ES-I3 (cell line): ENCODE measurements around the gene COBL.

Experiments used
- H3K36me3 ChIP-seq: 2 replicates; pipeline ENCODE4 v1.6.1; 2013; ENCODE audit warnings: mild to moderate bottlenecking, low read length, control low read depth, moderate library complexity; ENCODE audit not compliant: insufficient read depth
- H3K4me1 ChIP-seq: 2 replicates; pipeline ENCODE4 v1.6.1; 2013; ENCODE audit warnings: mild to moderate bottlenecking, control low read depth, low read length; ENCODE audit not compliant: insufficient read depth
- H3K9ac ChIP-seq: 2 replicates; pipeline ENCODE4 v1.6.1; 2013; ENCODE audit warnings: low read depth, mild to moderate bottlenecking, low read length, moderate library complexity
- H3K9me3 ChIP-seq: 2 replicates; pipeline ENCODE4 v1.6.1; 2013; ENCODE audit warnings: mild to moderate bottlenecking, low read length, moderate library complexity; ENCODE audit not compliant: control insufficient read depth, insufficient read depth

The COBL gene

DNA sequence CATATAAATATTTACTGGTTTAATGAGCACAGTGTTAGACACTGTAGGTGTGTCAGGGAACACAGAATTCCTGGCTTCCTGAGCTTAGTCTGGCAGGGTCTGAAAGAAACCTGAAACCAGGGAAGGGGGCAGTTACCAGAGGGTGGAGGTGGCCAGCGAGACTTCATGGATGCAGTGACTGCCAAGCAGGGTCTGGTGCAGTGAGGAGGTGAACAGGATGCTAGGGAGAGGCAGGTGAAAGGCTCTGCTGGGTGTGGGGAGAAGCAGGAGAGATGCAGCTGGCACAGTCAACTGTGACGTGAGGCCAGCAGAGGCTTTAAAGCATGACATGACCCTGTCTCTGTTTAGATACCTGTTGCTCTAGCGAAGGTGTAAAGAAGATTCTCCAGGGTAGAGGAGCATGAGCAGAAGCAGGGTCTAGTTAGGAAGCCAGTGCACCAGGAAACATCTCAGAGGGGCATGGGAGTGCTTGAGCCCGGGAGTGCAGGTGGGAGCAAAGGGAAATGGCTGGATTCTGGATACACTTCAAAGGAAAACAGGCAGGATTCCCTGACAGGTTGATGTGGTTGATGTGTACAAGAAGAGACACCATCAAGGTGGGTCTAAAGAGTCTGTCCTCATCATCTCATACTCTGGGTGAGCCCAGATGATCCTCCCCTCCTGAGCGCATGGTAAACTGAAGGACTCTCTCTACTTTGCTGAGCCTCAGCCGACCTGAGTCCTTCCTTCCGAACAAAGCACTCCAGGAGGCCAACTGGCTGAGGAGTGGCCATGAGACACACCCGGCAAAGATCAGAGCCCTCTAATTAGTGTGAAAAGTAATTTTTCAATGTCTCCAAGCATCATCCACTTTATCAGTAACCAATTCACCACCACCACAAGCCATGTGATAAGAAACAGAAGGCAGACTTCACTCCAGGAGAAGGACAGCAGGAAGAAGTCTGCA is 186.8 kb downstream of the COBL start:
- Histone ChIP-seq H3K36me3 (peaks cover 3% of the 10 kb centered on the region), H3K9me3 (no peaks in the 10 kb centered on the region), H3K9ac (no peak overlapping the region), H3K4me1 (no peaks in the 10 kb centered on the region)

DNA sequence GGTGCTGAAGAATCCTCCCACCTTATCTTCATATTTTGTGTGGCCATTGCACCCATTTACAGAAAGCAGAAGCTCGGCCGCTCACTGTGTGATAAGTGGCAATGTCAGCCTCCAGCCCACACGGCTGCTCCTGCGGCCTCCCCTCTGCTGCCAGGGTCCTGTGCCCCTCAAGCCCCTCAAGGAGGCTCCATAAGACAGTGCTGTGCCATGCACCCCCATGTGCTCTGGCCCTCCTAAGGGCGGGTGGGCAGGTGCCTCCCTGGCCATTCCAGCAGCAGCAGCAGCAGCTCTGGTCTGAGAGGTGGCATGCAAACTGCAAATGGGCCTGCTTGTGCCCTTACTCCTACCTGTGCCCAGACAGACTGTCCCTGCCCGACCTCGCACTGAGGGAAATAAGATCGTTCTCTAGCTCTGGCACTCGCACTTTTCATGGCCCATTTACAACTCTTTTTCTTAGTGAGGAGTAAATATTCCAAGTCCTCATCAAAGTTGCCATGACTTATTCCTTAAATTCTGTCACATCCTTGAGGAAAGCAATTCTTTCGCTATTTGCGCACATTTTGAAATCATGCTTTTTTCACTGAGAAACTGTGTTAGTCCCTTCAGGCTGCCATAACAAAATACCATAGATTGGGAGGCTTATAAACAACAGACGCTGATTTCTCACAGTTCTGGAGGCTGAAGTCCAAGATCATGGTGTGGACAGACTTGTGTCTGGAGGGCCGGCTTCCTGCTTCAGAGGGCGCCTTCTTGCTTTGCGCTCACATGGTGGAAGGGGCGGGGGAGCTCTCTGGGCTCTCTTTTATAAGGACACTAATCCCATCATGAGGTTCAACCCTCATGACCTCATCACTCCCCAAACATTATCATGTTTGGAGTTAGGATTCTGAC is 187.8 kb downstream of the COBL start:
- H3K4me1 ChIP-seq: no peaks in the 10 kb centered on the region

DNA sequence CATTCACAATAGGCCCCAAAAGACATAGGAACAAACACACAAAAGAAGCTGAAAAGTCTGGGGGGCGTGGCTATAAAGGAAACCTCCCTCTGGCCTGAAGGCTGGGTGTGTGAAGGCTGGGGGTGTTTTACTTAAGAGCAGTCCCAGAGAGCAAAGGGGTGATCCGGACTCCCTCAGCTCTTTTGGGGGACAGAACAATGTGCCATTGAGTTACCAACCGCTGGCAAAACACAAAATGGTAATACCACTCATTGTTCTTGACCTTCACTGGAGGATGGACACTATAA is 189.0 kb downstream of the COBL start:
- H3K9me3 ChIP-seq: no peaks in the 10 kb centered on the region
- no peaks in the 10 kb centered on the region for H3K4me1 ChIP-seq
- H3K36me3 ChIP-seq: no peaks in the 10 kb centered on the region; the same call in none of the 2 replicates
- H3K9ac ChIP-seq: no peak overlapping the region

More for the DNA sequence above, 187.8 kb downstream of the COBL start:
- H3K36me3 ChIP-seq: peaks cover 3% of the 10 kb centered on the region
- H3K9ac ChIP-seq: no peak overlapping the region
- H3K9me3 ChIP-seq: no peaks in the 10 kb centered on the region

DNA sequence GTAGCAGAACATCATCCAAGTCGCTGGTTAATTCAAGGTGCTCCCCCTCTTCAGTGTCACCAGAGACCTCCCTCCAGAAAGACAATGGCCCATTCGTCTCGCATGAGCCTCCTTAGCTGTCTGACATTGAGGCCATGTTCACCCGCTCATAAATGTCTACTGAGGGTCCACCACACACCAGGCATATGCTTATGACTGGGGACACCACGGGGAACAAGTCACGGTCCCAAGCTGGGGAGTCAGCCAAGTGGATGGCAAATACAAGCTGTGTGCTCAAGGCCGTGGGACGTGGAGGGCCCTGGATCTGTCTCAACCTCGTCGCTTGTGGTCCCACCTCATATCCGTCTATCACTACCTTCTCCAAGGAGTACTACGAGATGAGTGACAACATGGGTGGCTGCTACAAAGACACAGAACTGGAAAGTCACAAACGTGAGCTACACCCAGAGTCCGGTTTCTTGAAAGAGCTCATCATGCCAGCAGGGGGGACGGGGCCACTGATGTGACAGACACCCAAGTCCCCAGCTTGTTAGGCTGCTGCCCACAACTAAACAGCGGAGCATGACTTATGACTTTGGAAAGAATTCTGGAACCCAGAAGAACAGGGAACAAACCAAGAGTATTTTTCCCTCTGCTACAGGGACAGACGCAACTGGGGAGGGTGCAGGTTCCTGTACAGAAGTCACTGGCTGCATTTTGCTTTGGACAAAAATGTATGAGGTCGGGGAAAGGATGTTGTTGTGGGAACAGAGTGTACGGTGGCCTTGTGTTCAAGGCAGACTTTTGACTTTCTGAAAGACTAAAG is 189.6 kb downstream of the COBL start:
- no peak overlapping the region for H3K9ac ChIP-seq
- H3K9me3 ChIP-seq: no peaks in the 10 kb centered on the region
- no peaks in the 10 kb centered on the region; the same call in none of the 2 replicates for H3K36me3 ChIP-seq
- H3K4me1 ChIP-seq: no peaks in the 10 kb centered on the region

DNA sequence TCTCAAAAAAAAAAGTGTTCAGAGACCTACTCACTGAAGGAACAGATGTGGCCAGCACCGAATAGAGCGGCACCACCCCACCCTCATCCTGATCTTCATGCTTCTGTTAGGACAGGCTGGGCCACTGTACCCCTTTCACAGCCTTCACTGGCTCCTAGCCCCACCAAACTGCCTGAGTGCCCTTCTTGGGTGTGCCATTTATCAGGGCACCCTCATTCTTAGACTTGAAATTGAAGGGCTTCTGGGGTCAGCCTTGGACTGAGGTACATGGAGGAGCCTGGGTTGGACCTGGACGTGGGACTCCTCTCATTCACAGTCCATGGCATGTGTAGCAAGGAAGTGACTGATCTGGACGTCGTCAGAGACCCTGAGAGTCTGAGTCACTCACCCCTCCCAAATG is 190.3 kb downstream of the COBL start:
- Histone ChIP-seq H3K4me1 (no peaks in the 10 kb centered on the region), H3K36me3 (no peaks in the 10 kb centered on the region; the same call in none of the 2 replicates), H3K9me3 (no peaks in the 10 kb centered on the region), H3K9ac (no peak overlapping the region)

DNA sequence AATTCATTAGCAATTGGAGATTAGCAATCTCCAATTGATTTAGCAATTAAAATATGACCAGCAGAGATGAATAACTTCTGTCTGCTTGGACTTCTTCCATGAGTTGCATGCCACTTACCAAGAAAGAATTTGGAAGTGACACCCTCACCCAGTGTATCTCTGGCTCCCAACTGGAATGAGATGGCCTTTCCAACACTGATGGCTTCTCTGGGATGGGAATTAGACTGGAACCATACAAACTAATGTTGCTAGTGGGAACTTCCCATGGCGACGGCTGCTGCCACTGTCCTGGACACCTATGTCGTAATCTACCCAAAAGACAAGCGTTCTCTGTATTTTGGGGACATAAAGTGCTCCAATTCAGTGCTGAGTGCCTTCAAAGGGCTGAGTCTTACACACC is 192.3 kb downstream of the COBL start:
- H3K9me3 ChIP-seq: no peaks in the 10 kb centered on the region
- no peak overlapping the region for H3K9ac ChIP-seq
- no peaks in the 10 kb centered on the region for H3K4me1 ChIP-seq
- no peaks in the 10 kb centered on the region; the same call in 1 of the 2 replicates for H3K36me3 ChIP-seq

DNA sequence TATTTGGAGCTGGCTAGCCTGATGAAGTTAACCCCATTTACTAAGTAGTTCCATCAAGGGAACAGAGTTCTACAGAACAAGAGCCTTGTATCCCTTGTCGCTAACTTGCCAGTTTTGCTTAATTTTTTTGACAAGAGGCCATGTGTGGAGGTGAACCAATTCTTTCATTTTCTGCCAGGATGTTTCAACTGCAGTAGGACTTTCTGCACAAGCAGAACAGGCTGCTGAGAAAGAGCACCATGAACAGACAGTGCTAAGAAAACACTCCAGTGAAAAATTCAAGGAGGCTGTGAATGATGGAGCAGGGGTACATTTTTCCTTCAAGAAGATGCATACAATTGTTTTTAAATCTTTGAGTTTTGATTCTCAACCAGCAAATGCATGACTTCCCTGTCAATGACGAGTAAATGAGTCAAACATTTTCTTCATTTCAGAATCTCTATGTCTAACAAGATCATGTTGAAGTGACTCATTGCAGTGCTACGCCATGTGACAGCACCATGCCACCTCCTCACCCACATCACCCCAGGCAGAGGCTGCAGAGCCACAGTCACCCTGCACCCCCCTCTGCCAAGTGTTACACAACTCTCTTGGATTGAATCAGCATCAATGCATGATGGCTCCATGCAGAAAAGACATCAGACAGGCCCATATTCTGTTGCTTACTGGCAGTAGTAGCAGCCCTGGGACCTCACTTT is 193.1 kb downstream of the COBL start:
- Histone ChIP-seq H3K9me3 (no peaks in the 10 kb centered on the region), H3K9ac (no peak overlapping the region), H3K4me1 (no peaks in the 10 kb centered on the region), H3K36me3 (no peaks in the 10 kb centered on the region)

DNA sequence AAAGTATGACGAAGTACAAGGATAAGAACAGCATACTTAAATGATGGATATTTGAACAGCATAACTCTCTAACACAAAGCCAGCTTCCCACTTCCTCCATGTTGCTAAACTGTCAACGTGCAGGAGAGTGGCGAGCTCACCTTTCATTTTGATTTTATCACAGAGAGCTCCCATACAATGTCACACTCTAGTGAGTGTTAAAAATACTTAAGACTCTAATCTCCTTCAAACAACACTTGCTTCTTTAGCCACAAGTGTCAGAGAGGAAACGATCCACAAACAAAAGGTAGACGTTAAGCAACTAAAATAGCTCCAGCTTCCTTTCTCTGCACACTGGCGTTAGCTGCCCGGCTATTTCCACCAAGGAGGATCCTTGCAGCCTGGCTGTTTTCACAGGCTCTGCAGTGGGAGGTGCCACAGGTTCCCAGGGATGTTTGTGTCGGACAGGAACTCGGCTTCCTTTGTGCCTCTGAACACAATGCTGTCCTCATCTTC is 194.6 kb downstream of the COBL start:
- H3K36me3 ChIP-seq: no peaks in the 10 kb centered on the region
- H3K9me3 ChIP-seq: no peaks in the 10 kb centered on the region
- H3K4me1 ChIP-seq: no peaks in the 10 kb centered on the region
- no peak overlapping the region for H3K9ac ChIP-seq

DNA sequence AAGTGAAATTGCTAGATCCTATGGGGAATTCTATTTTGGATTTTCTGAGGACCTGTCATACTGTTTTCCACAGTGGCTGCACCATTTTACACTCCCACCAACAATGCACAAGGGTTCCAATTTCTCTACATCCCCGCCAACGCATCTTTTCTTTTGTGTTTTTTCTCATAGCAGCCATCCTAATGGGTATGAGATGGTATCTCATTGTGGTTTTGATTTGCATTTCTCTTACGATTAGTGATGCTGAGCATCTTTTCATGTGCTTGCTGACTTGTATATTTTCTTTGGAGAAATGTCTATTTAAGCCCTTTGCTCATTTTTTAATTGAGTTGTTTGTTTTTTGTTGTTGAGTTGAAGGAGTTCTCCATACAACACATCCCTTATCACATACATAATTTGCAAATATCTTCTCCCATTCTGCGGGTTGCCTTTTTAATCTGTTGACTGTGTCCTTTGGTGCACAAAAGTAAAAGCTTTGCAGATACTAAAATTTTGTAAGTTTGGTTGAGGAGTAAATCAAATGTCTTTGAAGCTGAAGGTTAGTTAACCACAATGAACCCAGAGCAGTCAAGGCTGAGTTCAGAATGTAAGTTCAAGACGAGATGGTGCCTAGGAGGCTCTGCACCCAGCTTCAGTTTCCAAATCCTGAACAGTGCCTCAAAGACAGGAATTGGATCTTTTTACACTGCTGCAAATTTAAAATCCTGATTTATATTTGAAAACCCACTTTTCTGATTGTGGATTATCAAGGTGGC is 195.4 kb downstream of the COBL start:
- Histone ChIP-seq H3K9me3 (no peaks in the 10 kb centered on the region), H3K4me1 (no peaks in the 10 kb centered on the region), H3K36me3 (no peaks in the 10 kb centered on the region), H3K9ac (no peak overlapping the region)

DNA sequence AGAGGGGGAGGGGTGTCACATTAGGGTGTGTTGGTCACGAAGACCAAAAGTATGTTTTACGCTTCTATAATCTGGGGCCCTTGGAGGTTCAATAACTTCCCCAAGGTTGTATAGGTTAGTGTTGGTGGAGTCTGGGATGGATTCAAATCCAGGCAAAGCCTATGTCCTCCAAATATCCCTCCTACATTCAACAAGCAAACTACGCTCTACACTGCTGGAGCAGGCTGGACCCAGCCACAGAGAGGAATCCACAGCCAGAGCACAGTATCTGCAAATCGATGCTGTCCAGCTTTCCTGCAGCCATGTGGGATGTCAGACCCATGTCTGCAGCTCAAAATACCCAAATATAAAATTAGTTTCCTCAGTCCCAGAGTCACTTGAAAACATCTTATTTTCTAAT is 198.0 kb downstream of the COBL start:
- Histone ChIP-seq H3K4me1 (no peaks in the 10 kb centered on the region), H3K36me3 (no peaks in the 10 kb centered on the region), H3K9ac (no peak overlapping the region), H3K9me3 (no peaks in the 10 kb centered on the region)

DNA sequence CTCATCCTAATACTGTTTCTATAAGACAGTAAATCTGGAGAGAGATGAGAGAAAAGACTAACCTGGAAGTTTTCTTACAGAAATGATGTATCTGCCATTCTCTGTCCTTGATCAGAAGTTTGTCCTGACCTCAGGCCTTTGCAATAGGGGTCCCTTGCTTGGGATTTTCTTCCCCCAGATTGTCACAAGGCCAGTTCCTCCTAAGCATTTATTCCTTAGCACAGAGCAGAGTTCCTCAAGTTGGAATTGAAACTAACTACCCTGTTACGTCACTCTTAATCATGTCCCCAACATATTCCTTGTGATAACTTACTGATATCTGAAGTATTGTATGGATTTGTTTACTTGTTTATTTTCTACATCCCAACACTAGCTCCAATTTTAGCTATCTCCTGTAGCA is 202.1 kb downstream of the COBL start:
- Histone ChIP-seq H3K9me3 (no peaks in the 10 kb centered on the region), H3K4me1 (peaks cover 4% of the 10 kb centered on the region; the same call in 1 of the 2 replicates), H3K36me3 (no peaks in the 10 kb centered on the region), H3K9ac (no peak overlapping the region)

DNA sequence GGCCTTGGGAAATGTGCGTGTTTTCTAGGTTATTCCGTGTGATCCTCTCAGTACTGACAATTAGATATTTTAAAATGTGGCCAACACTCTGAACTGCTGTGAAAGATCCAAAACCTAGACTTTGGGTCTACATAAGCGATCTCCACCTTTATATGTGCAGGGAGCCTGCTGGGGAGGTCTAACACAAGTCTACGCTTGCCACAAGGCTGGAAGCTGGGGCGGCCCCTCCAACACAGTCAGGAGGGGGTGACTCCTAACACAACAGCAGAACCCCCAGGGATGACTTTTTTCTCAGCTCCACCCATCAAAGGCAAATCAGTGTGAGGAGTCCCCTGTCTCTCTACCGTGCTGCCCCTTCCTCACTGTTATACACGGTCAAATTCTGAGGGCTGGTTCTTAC is 202.6 kb downstream of the COBL start:
- Histone ChIP-seq H3K36me3 (no peaks in the 10 kb centered on the region), H3K9me3 (no peaks in the 10 kb centered on the region), H3K9ac (no peak overlapping the region), H3K4me1 (peaks cover 4% of the 10 kb centered on the region; the same call in 1 of the 2 replicates)

DNA sequence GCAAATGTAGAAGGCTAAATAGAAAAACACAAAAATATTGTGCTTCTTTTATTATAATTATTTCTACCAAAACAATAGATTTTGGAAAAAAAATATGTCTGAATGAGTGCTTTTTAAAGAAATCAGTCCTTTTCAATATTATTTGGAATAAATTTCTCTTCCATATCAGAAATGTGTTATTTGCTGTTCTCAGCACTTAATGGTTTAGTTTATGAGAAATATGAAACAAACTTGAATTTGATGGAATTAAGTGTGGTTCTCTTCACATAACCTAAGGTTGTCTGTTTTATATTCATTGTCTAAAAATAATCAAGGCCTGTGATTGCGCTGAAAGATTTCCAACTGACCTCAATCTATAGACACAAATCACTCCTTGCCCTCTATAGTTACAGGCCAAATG is 203.0 kb downstream of the COBL start:
- Histone ChIP-seq H3K9me3 (no peaks in the 10 kb centered on the region), H3K9ac (no peak overlapping the region), H3K4me1 (peaks cover 4% of the 10 kb centered on the region; the same call in 1 of the 2 replicates), H3K36me3 (no peaks in the 10 kb centered on the region)
